Pancreas (tissue), 10 donors: ENCODE measurements around the gene VAPB. TPM values are rescaled to one million over a fixed set of nuclear protein-coding genes. Genes with fewer than 3 reads are reported as not detected.
"Not testable (repeated sequence)": the region's sequence is repeated elsewhere in the genome, so short reads cannot be mapped to it uniquely, and the experiment has no call there.

ENCODE experiments used
- ATAC-seq, 4 donors: fragments of 200-7000 bp; cut with Tn5 transposase; one replicate each; pipeline versions ENCODE4 v1.8.0 to v1.9.1; 2020; ENCODE audit warnings: mild to moderate bottlenecking in 4 of 4, moderate library complexity in 4 of 4
- DNase-seq, 6 donors: peaks; one replicate each; pipeline ENCODE4 v3.0.0-alpha.2; 2020
- FAIRE-seq: peaks from 2 replicates; lab custom pipeline; 2012; peaks lifted over from hg19 to GRCh38; lab: Jason Lieb, UNC
- H3K27ac ChIP-seq, 4 donors: fragments of 200-600 bp; sonication (generic); 1 replicate in 3 of 4; 2 replicates in 1 of 4; pipeline versions ENCODE4 v1.5.0 to v1.8.0; 2020
- H3K27me3 ChIP-seq, 4 donors: fragments of 200-600 bp; one replicate each; pipeline ENCODE4 v1.8.0; 2021
- H3K36me3 ChIP-seq, 3 donors: fragments of 200-600 bp; sonication (generic) in 1 of 3; one replicate each; pipeline versions ENCODE4 v1.5.0 to v1.8.0; 2020 to 2021
- H3K4me1 ChIP-seq, 3 donors: fragments of 200-600 bp; one replicate each; pipeline ENCODE4 v1.8.0; 2021
- H3K4me3 ChIP-seq, 4 donors: fragments of 200-600 bp; sonication (generic) in 2 of 4; one replicate each; pipeline versions ENCODE4 v1.5.0 to v1.8.0; 2020 to 2021
- H3K9me3 ChIP-seq, 4 donors: fragments of 200-600 bp; one replicate each; pipeline ENCODE4 v1.8.0; 2021
- WGBS, 2 donors: extraction: QIAGEN DNeasy Blood & Tissue Kit; methylation state at CpG; one replicate each; pipeline ENCODE4 v1.1.7; 2013; 5-methylcytosine and 5-hydroxymethylcytosine counted together
- intact Hi-C, 3 donors: fragments of 100-400 bp; cut with DNase I; formaldehyde crosslinking; loops; one replicate each; pipeline versions ENCODE4 v1.11.1 to v1.14.2; 2022
- polyA plus RNA-seq, 2 donors: library from polyadenylated mRNA; stranded (reverse); fragments of 200-250 nt; gene quantifications; one replicate each; pipeline ENCODE4 v1.2.3, GENCODE V29; 2013
- total RNA-seq, 6 donors: library from RNA; stranded (reverse); fragmentation: NEBNext Ultra II Directional in 4 of 6; extraction: Animal tissue kit (Norgen Biotek cat#: 25700) in 4 of 6; gene quantifications; one replicate each; pipeline versions ENCODE4 v1.2.1 to v1.2.4, GENCODE V29; 2021 to 2023
- TF ChIP-seq, protein P1 (sequence below), 4 donors: fragments of 200-600 bp; sonication (generic) in 3 of 4; IDR thresholded peaks; one replicate each; pipeline versions ENCODE4 v1.5.0 to v1.8.0; 2021; ENCODE audit warnings: antibody characterized with exemption in 4 of 4
- donor health status: healthy with polysubstance abuse.
- donor health status: DM: no; HTN: no; CAD: no; lungs with moderate emphysema.
- donor health status: DM: no; HTN: no; CAD: no.
- donor health status: control.
- donor health status: control.
- donor health status: Bipolar disorder and iron deficiency.
- donor health status: DM: yes; HTN: yes; CAD: no.
- donor health status: DM: no; HTN: no; CAD: no.
- donor health status: DM: no; HTN: no; CAD: no.
- donor health status: DM: yes; HTN: yes; CAD: no.

VAPB gene
- total and polyA plus RNA-seq, 8 donors: 9.6 to 30.3 (median 20.6) TPM

DNA sequence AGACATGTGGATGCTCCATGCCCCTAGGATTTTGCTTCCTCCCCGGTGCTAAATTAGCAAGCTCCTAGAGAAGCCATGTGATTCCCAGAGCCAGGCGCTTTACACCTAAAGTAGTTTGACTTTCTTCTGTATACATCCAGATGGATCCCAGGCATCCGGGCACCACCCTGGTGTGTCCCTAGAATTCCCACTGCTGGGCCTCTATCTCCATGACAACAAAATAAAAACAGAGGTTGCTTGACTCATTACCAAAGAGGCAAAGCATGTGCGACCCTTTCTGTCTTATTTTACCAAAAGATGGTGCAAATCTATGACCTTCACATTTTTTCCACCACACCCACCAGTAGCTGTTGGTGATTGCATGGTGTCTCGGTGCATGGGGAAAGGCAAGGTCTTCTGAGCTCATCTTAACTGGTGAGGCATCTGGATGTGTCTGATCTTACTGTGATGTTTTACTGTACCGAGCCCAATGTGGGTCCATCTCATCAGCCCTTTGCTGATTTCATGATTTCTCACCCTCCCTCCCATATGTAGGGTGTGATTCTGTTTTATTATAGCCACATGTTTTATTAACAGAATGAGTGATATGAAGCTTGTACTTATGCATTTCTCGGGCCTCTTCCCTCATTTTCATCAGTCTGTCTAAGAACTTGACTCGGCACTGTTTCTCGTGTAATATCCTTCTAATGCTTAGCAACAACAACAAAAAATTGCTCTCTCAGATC is 27.4 kb upstream of the VAPB start:
- intact Hi-C loops: no loop called here
- no peaks in the 10 kb centered on the region for H3K4me1 ChIP-seq
- WGBS, 2 donors: 83 to 89% methylated on average over 9 of the region's 9 CpGs
- DNase-seq (no peak), ATAC-seq (no peak), FAIRE-seq (no peak)
- no peak overlapping the region for H3K27ac ChIP-seq
- no peaks in the 10 kb centered on the region for H3K9me3 ChIP-seq
- H3K4me3 ChIP-seq: no peak overlapping the region
- H3K36me3 ChIP-seq: peaks cover 0 to 10% (median 0%) of the 10 kb centered on the region in 3 donors
- TF ChIP-seq, protein P1, sequence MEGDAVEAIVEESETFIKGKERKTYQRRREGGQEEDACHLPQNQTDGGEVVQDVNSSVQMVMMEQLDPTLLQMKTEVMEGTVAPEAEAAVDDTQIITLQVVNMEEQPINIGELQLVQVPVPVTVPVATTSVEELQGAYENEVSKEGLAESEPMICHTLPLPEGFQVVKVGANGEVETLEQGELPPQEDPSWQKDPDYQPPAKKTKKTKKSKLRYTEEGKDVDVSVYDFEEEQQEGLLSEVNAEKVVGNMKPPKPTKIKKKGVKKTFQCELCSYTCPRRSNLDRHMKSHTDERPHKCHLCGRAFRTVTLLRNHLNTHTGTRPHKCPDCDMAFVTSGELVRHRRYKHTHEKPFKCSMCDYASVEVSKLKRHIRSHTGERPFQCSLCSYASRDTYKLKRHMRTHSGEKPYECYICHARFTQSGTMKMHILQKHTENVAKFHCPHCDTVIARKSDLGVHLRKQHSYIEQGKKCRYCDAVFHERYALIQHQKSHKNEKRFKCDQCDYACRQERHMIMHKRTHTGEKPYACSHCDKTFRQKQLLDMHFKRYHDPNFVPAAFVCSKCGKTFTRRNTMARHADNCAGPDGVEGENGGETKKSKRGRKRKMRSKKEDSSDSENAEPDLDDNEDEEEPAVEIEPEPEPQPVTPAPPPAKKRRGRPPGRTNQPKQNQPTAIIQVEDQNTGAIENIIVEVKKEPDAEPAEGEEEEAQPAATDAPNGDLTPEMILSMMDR (IDR thresholded peaks at IDR 0.05): no peak
- H3K27me3 ChIP-seq: no peaks in the 10 kb centered on the region

DNA sequence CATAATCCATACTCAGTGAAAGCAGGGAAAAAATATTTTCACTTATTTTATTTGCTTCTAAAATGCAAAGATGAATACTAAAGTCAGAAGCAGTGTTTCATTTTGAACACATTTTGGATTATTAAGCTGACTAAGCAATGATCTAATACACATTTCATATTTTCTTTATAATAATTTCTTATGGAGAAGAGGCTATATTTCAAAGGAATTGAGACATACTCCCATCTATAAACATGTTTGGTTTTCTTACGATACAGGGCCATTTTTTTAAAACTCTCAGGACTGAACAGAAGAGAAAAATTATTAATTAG is 26.9 kb upstream of the VAPB start:
- WGBS, 2 donors: 98 to 99% methylated on average over 1 of the region's 1 CpG
- Histone ChIP-seq H3K27ac (no peak overlapping the region), H3K4me3 (no peak overlapping the region), H3K27me3 (no peaks in the 10 kb centered on the region), H3K4me1 (no peaks in the 10 kb centered on the region), H3K36me3 (peaks cover 0 to 10% (median 0%) of the 10 kb centered on the region in 3 donors), H3K9me3 (no peaks in the 10 kb centered on the region)
- FAIRE-seq: no peak
- TF ChIP-seq, protein P1 (IDR thresholded peaks at IDR 0.05): no peak
- no peak for DNase-seq
- intact Hi-C loops: no loop called here
- no peak for ATAC-seq

DNA sequence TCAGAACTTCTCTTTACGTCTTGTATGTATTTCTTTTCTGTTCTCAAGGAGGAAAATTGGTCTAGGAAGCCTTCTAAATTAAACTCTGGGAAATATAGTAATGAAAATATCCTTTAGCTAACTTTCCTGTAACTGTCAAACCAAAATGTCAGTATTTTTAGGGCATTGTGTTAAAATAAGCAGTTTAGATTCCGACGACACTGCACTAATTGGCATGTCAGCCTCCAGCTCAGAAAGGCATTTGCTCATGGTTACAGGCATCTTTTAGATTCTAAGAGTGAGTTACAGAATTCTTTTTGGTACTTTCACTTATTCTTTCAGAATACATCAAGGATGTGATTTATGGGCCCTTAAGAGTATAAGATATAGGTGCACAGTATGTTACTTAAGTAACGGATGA is 26.1 kb upstream of the VAPB start:
- no peak for FAIRE-seq
- TF ChIP-seq, protein P1 (IDR thresholded peaks at IDR 0.05): no peak
- Histone ChIP-seq H3K36me3 (peaks cover 0 to 10% (median 0%) of the 10 kb centered on the region in 3 donors), H3K27ac (no peak overlapping the region), H3K4me1 (no peaks in the 10 kb centered on the region), H3K27me3 (no peaks in the 10 kb centered on the region), H3K4me3 (no peak overlapping the region), H3K9me3 (no peaks in the 10 kb centered on the region)
- DNase-seq: no peak
- ATAC-seq: no peak
- intact Hi-C loops: no loop called here
- 92 to 93% methylated on average over 4 of the region's 4 CpGs for WGBS, 2 donors

DNA sequence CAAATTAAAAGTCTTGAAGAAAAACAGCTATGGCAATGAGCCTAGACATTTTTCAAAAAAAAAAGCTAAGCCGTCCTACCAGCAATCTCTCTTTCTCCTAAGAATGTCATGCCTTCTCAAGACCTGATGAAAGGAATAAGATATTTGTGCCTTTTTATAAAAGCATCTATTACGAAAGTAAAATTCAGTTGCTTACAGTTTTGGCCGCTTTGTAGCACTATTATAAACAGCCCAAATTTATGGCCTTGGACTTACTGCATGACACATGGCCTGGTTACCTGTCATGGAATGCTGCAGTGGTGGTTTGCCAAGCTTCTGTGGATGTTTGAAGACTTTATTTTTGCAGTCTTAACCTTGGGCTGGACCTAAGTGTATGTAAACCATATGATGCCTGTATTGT is 22.2 kb upstream of the VAPB start:
- WGBS, 2 donors: 94 to 96% methylated on average over 3 of the region's 3 CpGs

DNA sequence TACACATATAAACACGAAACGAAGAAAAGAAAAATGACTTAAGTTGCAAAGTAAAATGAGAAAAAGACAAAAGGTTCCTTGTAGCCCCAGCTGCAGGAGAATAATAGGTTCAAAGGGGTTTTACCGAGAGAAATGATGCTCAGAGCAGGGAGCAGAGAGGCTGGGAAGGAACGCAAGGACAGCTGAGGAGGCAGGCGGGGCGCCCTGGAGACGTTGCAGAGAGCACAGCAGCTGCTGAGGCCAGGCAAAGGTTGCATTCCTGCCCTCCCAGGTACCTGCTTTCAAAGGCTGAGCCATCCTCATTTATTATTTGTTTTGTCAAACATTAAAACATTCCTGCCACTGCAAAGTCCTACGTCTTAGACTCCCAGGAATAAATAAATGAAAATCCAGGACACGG is 16.2 kb upstream of the VAPB start:
- DNase-seq: no peak
- Histone ChIP-seq H3K36me3 (no peaks in the 10 kb centered on the region), H3K27ac (no peak overlapping the region), H3K27me3 (no peaks in the 10 kb centered on the region), H3K4me1 (no peaks in the 10 kb centered on the region), H3K4me3 (no peak overlapping the region), H3K9me3 (no peaks in the 10 kb centered on the region)
- TF ChIP-seq, protein P1 (IDR thresholded peaks at IDR 0.05): no peak
- 37 to 39% methylated on average over 9 of the region's 9 CpGs for WGBS, 2 donors
- FAIRE-seq: no peak
- ATAC-seq: no peak
- intact Hi-C loops: no loop called here

More for the DNA sequence above, 22.2 kb upstream of the VAPB start:
- TF ChIP-seq, protein P1 (IDR thresholded peaks at IDR 0.05): no peak
- no peak overlapping the region for H3K4me3 ChIP-seq
- H3K4me1 ChIP-seq: no peaks in the 10 kb centered on the region
- FAIRE-seq (no peak), ATAC-seq (no peak), DNase-seq (no peak)
- H3K27me3 ChIP-seq: no peaks in the 10 kb centered on the region
- H3K27ac ChIP-seq: no peak overlapping the region
- no peaks in the 10 kb centered on the region for H3K9me3 ChIP-seq
- no peaks in the 10 kb centered on the region for H3K36me3 ChIP-seq
- intact Hi-C loops: no loop called here

DNA sequence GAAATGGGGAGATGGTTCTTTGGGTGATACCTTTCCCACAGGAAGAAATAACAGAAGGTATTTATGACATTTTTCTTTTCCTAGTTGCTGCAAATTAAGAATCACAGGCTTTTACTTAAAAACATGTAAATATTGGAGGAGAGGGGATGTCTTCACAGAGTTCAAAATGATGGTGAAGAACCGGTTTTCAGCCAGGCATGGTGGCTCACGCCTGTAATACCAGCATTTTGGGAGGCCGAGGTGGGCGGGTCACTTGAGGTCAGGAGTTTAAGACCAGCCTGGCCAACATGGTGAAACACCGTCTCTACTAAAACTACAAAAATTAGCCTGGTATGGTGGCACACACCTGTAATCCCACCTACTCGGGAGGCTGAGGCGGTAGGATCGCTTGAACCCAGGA is 15.7 kb upstream of the VAPB start:
- FAIRE-seq, H3K27me3 ChIP-seq, H3K4me3 ChIP-seq, H3K27ac ChIP-seq, intact Hi-C loops, DNase-seq, H3K36me3 ChIP-seq, H3K4me1 ChIP-seq, ATAC-seq, H3K9me3 ChIP-seq: not testable (repeated sequence)
- WGBS, 2 donors: 84% methylated on average over 8 of the region's 8 CpGs
